Left lung (tissue), 10 donors: ENCODE results near the gene ENPP7. TPM values are rescaled to one million over a fixed set of nuclear protein-coding genes. Genes with fewer than 3 reads are reported as not detected.

ENCODE experiments used
- ATAC-seq: fragments of 200-7000 bp; cut with Tn5 transposase; one replicate; pipeline ENCODE4 v1.9.1; 2020; ENCODE audit warnings: moderate library complexity
- DNase-seq, 4 donors: peaks; one replicate each; pipeline ENCODE4 v3.0.0-alpha.2; 2013 to 2020
- H3K27ac ChIP-seq, 2 donors: fragments of 200-600 bp; sonication (generic) in 1 of 2; one replicate each; pipeline versions ENCODE4 v1.5.0 to v1.8.0; 2020 to 2021
- H3K27me3 ChIP-seq, 2 donors: fragments of 200-600 bp; sonication (generic) in 1 of 2; one replicate each; pipeline versions ENCODE4 v1.5.0 to v1.8.0; 2020 to 2021
- H3K36me3 ChIP-seq, 2 donors: fragments of 200-600 bp; sonication (generic) in 1 of 2; one replicate each; pipeline versions ENCODE4 v1.5.0 to v1.8.0; 2020 to 2021
- H3K4me1 ChIP-seq, 2 donors: fragments of 200-600 bp; one replicate each; pipeline ENCODE4 v1.8.0; 2021
- H3K4me3 ChIP-seq, 2 donors: fragments of 200-600 bp; sonication (generic) in 1 of 2; one replicate each; pipeline versions ENCODE4 v1.5.0 to v1.8.0; 2020 to 2021; ENCODE audit warnings: mild to moderate bottlenecking in 1 of 2
- H3K9me3 ChIP-seq, 2 donors: fragments of 200-600 bp; sonication (generic) in 1 of 2; one replicate each; pipeline versions ENCODE4 v1.5.0 to v1.8.0; 2020 to 2021
- intact Hi-C, 2 donors: fragments of 100-400 bp; cut with DNase I; formaldehyde crosslinking; loops; one replicate each; pipeline versions ENCODE4 v1.11.2 to v1.14.2; 2022
- polyA plus RNA-seq, 6 donors: library from polyadenylated mRNA; unstranded; fragments of 120-200 nt; gene quantifications; one replicate each; pipeline ENCODE4 v1.2.1, GENCODE V29; 2013; ENCODE audit not compliant: insufficient read length in 6 of 6
- total RNA-seq, 2 donors: library from RNA; stranded (reverse); fragmentation: NEBNext Ultra II Directional; extraction: Animal tissue kit (Norgen Biotek cat#: 25700); gene quantifications; one replicate each; pipeline ENCODE4 v1.2.1, GENCODE V29; 2021
- TF ChIP-seq, protein P1 (sequence below), 2 donors: fragments of 200-600 bp; sonication (generic) in 1 of 2; IDR thresholded peaks; one replicate each; pipeline versions ENCODE4 v1.5.0 to v1.8.0; 2021; ENCODE audit warnings: antibody characterized with exemption in 2 of 2
- donor health status: DM: no; HTN: yes; CAD: no.
- donor health status: DM: no; HTN: no; CAD: no.

The ENPP7 gene
- total and polyA plus RNA-seq, 8 donors = 0.18 TPM; not detected in 7

DNA sequence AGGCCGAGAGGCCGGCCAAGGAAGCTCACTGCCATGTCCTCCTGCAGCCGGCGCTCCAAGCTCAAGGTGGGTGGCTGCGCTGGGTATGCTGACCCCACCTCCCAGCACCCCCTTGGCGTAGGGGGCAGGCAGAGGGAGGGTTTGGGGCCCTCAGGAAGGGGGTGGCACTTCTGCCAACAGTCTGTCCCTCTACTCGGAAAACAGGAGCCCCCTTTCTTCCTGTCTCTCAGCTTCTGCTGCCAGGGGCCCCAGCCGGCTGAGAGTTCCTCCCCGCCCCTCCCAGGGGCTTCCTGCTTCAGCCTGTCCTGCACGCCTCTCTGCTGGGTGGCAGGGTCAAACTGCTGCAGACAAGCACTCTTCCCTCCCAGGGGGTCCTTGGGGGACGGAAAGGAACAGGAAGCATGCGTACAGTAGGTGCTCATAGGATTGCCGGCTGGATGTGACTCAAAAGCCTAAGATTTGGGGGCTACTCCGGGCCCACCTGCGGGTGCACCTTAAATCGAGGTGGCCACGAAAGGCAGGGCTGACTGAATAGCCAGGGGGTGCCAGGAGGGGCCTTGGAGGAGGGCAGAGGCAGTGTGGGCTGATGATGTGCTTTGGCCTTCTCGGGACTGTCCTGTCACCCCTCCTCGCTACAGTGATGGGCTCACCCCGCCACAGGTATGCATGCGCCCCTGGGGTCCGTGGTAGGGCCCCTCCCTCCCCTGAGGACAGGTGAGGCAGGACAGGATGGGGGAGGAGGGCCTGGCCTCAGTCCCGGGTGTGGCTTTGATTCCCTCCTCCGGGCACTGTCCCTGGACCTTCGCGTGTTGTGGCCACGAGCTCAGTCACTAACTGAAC lies 51.2 kb downstream of the ENPP7 start:
- ATAC-seq (no peak), DNase-seq (no peak)
- Histone ChIP-seq H3K36me3 (peaks cover 0 to 10% of the 10 kb centered on the region in 2 donors), H3K27me3 (peaks cover 12 to 86% of the 10 kb centered on the region in 2 donors), H3K27ac (no peak overlapping the region), H3K9me3 (no peaks in the 10 kb centered on the region), H3K4me3 (no peak overlapping the region), H3K4me1 (peaks cover 11 to 26% of the 10 kb centered on the region in 2 donors)
- intact Hi-C loops = loop anchor here in 1 of 2 donors (10.0 kb wide), 2 partner anchors 133 to 193 kb away; no protein-coding TSS in a partner anchor
- TF ChIP-seq, protein P1, sequence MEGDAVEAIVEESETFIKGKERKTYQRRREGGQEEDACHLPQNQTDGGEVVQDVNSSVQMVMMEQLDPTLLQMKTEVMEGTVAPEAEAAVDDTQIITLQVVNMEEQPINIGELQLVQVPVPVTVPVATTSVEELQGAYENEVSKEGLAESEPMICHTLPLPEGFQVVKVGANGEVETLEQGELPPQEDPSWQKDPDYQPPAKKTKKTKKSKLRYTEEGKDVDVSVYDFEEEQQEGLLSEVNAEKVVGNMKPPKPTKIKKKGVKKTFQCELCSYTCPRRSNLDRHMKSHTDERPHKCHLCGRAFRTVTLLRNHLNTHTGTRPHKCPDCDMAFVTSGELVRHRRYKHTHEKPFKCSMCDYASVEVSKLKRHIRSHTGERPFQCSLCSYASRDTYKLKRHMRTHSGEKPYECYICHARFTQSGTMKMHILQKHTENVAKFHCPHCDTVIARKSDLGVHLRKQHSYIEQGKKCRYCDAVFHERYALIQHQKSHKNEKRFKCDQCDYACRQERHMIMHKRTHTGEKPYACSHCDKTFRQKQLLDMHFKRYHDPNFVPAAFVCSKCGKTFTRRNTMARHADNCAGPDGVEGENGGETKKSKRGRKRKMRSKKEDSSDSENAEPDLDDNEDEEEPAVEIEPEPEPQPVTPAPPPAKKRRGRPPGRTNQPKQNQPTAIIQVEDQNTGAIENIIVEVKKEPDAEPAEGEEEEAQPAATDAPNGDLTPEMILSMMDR (IDR thresholded peaks at IDR 0.05) = no peak

DNA sequence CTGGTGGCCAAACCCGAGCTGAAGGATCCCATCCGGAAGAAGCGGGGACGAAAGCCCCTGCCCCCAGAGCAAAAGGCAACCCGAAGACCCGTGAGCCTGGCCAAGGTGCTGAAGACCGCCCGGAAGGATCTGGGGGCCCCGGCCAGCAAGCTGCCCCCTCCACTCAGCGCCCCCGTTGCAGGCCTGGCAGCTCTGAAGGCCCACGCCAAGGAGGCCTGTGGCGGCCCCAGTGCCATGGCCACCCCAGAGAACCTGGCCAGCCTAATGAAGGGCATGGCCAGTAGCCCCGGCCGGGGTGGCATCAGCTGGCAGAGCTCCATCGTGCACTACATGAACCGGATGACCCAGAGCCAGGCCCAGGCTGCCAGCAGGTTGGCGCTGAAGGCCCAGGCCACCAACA lies 53.1 kb downstream of the ENPP7 start:
- no peak overlapping the region for H3K4me3 ChIP-seq
- no peak for DNase-seq
- H3K27me3 ChIP-seq = peaks cover 7 to 88% of the 10 kb centered on the region in 2 donors
- H3K4me1 ChIP-seq = peaks cover 2 to 11% of the 10 kb centered on the region in 2 donors
- H3K36me3 ChIP-seq = peaks cover 0 to 10% of the 10 kb centered on the region in 2 donors
- no peak for ATAC-seq
- intact Hi-C loops = loop anchor here in 1 of 2 donors (10.0 kb wide), 2 partner anchors 131 to 191 kb away; no protein-coding TSS in a partner anchor
- H3K27ac ChIP-seq = no peak overlapping the region
- no peaks in the 10 kb centered on the region for H3K9me3 ChIP-seq
- TF ChIP-seq, protein P1 (IDR thresholded peaks at IDR 0.05) = no peak

DNA sequence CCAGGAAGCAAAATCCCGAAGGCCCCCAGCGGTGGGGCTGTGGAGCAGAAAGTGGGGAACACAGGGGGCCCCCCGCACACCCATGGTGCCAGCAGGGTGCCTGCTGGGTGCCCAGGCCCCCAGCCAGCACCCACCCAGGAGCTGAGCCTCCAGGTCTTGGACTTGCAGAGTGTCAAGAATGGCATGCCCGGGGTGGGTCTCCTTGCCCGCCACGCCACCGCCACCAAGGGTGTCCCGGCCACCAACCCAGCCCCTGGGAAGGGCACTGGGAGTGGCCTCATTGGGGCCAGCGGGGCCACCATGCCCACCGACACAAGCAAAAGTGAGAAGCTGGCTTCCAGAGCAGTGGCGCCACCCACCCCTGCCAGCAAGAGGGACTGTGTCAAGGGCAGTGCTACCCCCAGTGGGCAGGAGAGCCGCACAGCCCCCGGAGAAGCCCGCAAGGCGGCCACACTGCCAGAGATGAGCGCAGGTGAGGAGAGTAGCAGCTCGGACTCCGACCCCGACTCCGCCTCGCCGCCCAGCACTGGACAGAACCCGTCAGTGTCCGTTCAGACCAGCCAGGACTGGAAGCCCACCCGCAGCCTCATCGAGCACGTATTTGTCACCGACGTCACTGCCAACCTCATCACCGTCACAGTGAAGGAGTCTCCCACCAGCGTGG lies 53.7 kb downstream of the ENPP7 start:
- TF ChIP-seq, protein P1 (IDR thresholded peaks at IDR 0.05) = no peak
- H3K4me3 ChIP-seq = no peak overlapping the region
- no peaks in the 10 kb centered on the region for H3K9me3 ChIP-seq
- no peak overlapping the region for H3K27ac ChIP-seq
- peaks cover 0 to 10% of the 10 kb centered on the region in 2 donors for H3K36me3 ChIP-seq
- H3K27me3 ChIP-seq = peaks cover 13 to 88% of the 10 kb centered on the region in 2 donors
- peaks cover 2 to 10% of the 10 kb centered on the region in 2 donors for H3K4me1 ChIP-seq
- DNase-seq = no peak
- intact Hi-C loops = loop anchor here in 1 of 2 donors (5.0 to 10.0 kb wide), 3 partner anchors 130 to 208 kb away; no protein-coding TSS in a partner anchor
- no peak for ATAC-seq

DNA sequence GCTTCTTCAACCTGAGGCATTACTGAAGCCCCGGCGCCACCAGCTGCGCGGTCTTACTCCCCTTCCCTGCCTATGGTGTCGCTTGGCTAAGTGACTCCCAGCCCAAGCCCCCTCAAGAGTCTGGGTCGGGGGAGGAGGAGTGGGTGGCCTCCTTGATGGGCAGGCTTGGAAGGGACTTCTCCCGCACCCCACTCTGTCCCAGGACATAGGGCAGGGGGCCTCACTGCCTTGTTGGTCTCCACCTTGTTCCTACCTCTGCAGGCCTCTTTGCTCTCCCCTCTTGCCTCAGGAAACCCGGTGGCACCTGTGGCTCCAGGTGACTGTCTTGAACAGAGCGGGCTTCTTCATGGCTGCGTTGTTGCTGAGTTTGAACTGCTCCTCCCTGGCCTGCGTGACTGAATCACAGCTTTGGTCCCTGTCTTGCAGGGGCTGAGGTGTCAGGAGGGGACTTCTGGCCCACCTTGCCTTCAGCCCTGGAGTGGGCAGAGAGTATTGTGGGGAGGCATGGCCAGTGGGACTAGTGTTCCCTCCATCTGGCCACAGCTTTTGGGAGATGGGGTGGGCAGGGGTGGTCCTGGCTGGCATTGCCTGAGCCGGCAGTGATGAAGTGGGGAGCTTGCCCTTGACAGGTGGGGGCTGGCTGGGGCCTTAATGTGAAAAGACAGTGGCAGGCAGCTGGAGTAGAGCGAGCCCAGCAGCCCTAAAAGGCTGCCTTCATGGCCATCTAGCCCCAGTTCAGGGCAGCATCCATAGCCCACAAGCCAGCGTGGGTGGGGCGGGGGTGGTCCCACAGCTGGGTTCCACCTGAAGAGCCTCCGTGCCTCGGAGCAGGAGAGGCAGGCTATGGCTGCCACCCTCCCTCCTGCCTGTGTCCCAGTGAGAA lies 54.5 kb downstream of the ENPP7 start:
- Histone ChIP-seq H3K4me3 (no peak overlapping the region), H3K36me3 (peaks cover 0 to 10% of the 10 kb centered on the region in 2 donors), H3K9me3 (no peaks in the 10 kb centered on the region), H3K27ac (no peak overlapping the region), H3K4me1 (peaks cover 9 to 18% of the 10 kb centered on the region in 2 donors), H3K27me3 (peaks cover 20 to 88% of the 10 kb centered on the region in 2 donors)
- DNase-seq = no peak
- TF ChIP-seq, protein P1 (IDR thresholded peaks at IDR 0.05) = no peak
- intact Hi-C loops = loop anchor here in 1 of 2 donors (5.0 to 10.0 kb wide), 3 partner anchors 130 to 207 kb away; no protein-coding TSS in a partner anchor
- ATAC-seq = no peak
